NCI-H187 treated with DMSO at 0.1 percent for 48 hours (cell line): ENCODE results near the gene LONRF3.

Source experiments
- DNase-seq: peaks from one replicate; lab custom pipeline; 2025; lab: John Stamatoyannopoulos, UW

The LONRF3 gene

DNA sequence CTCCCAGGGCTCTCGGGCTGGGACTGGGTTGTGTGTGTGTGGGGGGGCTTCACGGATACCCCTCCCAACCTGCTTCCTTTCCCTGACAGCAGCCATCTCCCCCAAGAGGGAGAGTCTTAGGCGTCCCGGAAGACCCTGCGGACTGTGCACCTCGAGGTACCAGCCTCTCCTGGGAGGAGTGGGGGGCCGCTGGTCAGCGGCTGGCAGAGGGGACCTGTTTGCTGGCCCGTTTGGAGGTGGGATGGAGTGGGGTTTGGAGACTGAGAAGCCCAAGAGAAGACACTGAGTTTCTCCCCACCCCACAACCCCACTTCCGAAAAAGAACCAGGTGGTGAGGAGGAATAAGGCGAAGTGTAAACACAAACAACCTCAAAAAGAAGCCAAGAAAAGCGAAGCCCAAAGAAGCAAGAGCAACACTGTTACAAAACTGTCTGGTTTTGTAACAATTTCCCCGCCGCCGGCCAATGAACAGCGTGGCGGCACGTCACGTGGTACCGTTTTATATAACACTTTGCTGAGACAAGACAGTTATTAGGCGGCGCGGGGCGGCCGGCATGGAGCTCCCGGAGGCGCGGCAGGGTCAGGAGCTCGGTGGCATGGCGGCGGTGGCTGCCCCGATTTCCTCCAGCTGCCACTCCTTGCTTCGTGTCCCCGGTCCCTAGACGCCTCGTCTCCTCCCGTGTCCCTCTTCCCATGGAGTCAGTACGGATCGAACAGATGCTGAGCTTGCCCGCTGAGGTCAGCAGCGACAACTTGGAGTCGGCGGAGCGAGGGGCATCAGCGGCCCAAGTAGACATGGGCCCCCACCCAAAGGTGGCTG, at the start of gene LONRF3:
Gene LONRF3, plus strand, starts transcription at position 531 of the 820 bp plus-strand sequence. Its CDS starts 163 bp downstream, at position 694.
- no peak for DNase-seq

DNA sequence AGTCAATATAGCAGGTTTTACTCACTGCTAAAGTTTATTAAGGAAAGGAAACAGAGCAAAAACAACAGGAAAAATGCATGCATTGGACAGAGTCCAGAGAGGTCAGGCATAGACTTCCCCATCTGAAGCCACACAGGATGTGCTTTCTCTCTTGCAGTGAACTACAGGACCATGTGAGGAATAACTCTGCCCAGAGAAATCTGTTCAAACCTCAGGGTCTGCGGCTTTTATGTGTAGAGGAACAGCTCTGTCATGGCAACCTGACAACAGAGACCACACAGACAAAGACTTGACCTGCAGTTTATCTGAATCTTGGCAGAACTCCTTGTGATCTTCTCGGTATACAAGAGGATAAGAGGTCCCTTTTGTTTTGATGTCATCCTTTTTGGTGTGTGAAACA, 46.3 kb upstream of the LONRF3 start:
- DNase-seq: no peak

DNA sequence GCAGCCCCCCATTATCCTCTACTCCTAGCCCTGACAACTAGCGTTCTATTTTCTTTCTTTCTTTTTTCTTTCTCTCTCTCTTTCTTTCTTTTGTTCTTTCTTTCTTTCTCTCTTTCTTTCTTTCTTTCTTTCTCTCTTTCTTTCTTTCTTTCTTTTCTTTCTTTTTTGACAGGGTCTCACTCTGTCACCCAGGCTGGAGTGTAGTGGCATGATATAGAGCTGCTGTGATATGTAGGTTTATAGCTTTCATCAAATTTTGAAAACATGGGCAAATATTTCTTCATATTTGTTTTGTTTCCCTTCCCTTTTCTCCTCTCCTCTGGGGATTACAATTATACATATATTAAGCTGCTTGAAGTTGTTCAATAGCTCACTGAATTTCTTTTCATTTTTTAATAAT, 39.1 kb upstream of the LONRF3 start:
- no peak for DNase-seq

DNA sequence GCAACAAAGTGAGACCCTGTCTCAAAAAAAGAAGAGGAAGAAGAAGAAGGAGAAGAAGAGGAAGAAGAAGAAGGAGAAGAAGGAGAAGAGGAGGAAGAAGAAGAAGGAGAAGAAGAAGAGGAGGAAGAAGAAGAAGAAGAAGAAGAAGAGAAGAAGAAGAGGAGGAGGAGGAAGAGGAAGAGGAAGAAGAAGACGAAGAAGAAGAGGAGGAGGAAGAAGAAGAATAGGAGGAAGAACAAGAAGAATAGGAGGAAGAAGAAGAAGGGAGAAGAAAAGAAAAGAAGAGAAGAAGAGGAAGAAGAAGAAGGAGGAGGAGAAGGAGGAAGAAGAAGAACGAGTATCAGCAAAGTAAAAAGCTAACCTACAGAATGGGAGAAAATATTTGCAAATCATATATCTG, 33.3 kb upstream of the LONRF3 start:
- no peak for DNase-seq

DNA sequence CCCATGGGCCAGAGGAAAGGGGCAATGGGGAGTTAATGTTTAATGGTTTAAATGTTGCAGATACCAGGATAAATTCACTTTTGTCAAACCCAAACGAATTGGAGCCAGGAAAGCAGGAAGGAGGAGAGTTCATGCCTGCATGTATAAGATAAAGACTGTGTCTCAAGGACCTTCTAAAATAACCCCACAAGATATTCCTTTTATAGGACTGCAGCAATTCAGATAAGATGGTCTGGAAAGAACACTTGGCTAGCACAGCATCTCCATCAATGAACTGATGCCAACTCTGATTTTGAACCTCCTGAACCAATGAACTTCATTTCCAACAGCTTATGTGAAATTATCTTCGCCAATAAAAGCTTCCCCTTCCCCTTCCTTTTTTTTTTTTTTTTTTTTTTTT, 31.3 kb upstream of the LONRF3 start:
- no peak for DNase-seq

DNA sequence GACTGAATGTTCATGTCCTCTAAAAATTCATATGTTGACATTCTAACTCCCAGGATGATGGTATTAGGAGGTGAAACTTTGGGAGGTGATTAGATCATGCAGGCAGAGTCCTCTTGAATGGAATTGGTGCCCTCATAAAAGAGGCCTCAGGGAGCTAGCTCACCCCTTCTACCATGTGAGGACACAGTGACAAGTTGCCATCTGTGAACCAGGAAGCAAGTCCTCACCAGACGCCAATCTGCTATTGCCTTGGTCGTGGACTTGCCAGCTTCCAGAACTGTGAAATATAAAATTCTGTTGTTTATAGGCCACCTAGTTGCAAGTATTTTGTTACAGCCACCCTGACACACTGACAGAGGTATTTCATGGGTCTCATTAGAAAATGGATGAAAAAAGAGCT, 28.5 kb upstream of the LONRF3 start:
- DNase-seq: no peak

DNA sequence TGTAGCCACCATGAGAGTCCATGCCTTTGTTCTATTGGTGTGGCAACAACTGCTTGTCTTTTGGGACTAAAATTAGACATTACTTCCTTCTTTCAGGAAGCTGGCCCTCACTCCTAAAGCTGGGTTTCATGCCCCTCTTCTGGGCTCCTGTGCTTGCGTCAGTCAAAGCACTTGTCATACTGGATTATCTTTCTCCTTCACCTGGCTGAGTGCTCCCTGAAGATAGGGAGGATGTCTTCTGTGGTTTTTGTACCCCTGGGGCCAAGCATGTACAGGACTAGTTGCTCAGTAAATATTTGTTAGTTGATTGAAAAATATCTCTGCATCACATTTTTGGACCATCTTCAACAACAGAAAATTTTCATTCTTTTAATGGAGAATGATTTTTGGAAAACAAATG, 26.1 kb upstream of the LONRF3 start:
- DNase-seq: no peak

DNA sequence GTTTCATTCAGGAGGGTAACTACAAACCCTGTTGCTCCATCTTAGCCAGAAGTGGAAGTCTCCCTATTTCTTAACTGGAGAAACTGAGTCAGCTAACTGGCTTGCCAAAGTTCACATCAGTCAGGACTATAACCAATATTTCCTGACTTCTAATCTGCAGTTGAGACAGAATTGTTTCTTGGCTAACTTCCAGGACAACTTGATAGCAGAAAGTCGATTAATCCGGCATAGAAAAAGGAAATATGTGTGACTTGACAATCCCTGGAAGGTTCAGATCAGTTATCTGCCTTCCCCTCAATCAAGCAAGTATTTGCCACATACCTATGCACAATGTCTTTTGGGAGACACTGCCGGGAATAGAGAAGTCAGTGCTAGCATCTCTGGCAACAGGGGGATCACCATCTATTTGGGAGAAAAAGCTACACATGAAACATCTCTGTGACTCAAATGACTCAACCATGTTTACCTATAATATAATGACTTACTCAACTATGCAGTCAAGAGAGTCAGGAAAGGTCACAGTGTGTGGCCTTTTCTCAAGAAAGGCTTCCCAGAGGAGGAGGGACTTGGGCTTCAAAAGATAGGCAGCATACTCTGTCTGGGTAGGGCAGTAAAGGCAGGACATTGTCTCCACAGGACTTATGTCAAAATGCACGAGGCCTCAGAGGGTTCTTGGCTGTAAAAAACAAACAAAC, 12.4 kb upstream of the LONRF3 start:
- no peak for DNase-seq

DNA sequence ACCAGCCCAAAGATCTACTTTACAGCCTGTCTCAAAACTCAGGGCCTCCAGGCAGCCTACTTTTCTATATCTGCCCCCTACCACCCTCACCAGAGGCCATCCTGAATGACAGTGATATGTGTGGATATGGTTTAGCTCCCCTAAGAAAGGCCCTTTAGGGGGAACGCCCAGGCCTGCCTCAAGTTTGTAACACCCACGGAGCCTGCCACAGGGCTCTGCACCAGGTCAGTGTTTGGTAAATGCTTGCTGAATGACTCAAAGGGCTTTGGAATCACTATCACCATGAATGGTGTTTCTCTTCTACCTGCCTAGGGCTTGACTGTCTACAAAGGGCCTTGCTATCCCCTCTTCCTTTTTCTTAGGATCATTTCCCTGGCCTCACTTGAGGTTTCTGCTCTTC, 11.3 kb upstream of the LONRF3 start:
- no peak for DNase-seq

DNA sequence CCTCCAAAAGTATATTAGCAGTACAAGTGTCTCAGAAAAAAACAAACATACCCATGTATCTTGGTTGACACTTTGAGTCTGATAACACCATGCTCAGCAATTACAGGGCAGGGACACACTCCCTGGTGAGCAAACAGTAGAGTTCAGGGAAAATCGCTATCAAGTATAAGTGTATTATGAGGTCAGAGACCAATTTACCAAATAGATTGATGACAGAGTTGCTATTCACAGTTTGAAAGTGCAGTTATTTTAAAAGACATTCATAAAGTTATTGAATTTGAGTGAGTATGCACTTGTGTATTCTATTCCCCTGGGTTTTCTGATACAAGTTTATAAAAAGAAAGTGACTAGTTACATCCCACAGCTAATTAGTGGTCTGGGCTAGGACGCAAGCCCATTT, 10.2 kb upstream of the LONRF3 start:
- DNase-seq: no peak

DNA sequence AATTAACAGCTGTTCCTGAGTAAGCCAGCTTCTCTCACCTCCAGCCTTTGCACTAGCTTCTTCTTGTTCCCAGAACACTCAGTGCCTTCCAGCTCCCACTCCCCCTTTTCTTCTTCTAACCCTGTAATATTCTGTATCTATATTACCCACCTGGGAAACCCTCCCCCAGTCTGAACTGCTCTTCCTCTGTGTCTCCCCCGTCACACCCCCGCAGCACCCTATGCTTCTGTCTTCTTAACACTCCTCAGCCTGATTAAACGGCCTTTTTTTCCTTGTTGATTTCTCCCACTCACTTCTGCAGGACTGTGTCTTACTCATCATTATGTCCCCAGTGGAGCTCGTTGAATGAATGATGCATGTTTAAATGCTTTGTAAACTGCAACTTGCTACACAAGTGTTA, 9.0 kb upstream of the LONRF3 start:
- DNase-seq: no peak

DNA sequence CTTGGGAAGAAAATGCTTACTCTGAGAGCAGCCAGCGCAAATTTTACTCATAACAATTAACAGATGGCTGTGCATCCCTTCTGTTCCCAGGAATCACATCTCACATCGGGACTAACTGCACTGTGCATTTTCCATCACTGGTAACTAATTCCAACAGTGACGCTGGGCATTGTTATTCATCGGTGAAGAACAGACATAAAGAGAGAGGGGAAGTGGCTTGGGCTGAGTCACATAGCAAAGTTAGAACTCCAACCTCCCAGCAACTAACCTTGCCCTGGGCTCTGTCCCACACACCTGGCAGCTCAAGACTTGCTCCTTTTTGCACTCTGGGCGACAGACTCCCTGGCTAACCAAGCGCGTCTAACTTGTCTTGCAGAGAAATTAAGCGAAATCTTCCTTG, 6.4 kb upstream of the LONRF3 start:
- DNase-seq: no peak

DNA sequence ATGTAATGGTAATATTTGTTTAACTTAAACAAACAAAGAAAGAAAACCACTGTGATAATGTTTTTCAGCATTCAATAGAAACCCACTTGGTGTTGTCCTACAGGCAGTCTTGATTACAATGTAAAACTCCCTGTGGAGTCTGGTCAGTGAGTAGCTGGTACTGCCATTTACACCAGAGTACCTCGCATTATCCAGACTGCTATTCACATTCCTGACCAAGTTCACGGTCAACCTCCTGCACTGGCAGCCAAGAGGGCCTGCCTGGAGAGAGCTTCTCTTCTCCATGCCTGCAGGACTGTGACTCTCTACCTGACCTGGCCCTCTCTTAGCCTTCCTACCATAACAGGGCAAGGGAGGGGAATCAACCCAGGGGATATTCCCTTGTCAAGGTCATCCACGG, 2.9 kb upstream of the LONRF3 start:
- no peak for DNase-seq

DNA sequence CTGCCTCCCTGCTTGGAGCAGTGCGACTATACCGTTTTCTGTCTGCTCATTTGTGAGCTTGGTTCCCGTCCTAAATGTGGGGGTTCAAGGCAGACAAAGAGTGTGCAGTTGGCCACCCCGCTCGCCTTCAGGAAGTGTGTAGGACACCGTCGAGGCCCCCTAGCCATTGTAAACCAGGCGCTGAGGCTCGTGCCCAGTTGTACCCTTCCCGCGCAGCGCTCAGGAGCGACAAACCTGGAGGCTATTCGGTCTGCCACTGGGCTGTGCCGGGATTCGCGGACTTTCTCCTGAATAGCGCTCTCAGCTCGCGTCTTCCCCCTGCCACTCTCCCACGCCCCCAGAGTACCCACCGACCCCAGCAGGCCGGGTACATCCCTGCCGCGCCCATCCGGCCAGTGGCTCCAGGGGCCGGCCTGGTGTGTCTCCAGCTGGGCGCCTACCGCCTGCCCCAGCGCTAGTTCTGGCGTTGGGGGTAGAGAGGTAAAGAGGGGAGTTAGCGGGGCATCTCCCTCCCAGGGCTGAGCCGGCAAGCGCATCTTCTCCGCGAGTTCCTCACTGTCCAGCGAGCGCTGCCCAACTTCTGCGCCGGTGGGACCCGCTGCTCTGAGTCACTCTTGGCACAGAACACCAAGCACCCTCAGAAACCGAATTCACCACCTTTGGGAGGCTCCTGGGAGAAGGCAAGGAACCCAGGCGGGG, 880 bp upstream of the LONRF3 start:
- DNase-seq: no peak

DNA sequence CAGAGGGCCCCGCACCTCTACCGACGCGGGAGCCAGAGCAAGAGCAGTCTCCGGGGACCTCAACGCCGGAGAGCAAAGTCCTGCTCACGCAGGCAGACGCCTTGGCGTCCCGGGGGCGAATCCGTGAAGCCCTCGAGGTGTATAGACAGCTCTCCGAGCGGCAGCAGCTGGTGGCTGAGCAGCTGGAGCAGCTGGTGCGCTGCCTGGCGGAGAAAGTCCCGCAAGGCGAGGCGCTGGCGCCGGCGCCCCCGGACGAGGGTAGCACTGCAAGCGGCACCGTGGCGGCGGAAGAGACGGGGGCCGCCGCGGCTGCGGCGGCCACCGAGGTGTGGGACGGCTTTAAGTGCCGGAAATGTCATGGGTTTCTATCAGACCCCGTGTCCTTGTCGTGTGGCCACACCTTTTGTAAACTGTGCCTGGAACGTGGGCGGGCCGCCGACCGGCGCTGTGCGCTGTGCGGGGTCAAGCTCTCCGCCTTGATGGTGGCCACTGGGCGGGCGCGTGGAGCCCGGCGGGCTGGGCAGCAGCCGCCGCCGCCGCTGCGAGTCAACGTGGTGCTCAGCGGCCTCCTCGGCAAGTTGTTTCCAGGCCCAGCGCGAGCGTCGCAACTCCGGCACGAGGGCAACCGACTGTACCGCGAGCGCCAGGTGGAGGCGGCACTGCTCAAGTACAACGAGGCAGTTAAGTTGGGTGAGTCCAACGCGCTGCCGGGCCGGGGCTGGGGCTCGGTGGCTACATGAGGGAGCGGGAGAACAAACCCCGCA, 672 bp downstream of the LONRF3 start:
- DNase-seq: no peak

DNA sequence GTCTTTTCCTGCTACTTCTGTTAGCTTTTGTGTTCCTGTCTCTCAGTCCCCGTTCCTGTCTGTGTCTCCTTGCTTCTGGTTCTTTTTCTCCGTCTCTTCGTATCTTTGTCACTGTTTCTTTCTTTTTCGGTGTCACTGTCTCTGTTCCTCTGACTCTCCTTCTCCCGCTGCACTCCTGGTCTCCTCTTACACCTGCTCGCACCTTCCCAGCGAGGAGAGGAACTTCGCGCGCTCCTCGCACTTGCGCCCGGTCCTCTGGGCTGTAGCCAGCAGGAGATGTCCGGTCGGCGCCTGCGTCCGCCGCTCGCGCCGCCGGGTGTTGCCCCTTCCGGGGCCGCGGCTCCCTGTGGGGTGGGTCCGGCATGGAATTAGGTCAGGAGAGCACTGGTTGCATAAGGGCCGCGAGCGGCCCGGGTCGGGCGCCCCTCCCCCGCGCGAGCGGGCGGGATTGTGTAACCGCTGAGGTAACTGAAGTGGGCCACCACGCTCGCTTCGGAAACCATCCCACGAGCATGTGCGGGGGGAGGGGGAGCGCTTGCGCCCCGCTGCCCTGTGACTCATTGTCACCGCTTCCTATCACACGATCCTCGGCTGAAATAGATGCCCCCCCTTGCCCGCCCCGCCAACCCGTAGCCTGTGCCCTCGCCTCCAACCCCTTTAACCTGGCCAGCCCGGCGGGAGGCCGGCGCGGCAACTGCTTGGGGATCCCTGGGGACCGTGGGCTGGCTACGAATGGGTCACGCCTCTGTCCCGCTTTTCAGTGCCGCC, 1.6 kb downstream of the LONRF3 start:
- DNase-seq: no peak

DNA sequence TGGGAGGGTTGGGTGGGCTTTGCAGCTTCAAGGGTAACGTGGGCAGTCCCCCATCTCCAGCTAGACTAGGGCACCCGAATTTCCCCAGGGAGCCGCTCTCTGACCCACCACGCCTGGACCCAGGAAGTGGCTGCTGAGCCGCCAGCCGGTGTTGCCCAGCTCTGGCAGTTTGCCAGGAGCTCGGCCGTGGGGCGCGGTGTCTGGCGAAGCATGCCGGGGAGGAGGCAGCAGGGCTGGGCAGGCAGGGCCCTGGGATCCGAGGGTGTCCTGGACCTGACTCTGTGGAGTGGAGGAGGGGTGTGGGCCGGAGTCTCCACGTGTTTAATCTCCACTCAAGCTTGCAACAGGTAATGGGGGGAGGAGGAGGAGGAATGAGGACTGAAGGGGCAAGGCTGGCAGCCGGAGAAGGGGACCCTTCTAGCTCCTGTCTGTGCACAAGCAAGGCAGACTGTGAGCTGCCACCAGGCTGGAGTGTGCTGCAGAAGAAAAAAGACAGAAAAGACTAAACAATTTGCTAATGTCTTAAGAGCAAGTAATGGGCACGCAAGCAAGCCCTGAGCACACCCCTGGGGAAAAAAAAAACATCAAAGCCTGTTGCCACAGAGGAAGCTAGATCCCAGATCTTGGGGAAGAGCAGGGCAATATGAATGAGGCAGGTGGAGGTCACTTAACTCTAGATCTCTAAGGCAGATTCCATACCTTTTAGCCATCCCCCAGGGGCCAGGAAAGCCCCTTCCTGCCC, 2.4 kb downstream of the LONRF3 start:
- no peak for DNase-seq

DNA sequence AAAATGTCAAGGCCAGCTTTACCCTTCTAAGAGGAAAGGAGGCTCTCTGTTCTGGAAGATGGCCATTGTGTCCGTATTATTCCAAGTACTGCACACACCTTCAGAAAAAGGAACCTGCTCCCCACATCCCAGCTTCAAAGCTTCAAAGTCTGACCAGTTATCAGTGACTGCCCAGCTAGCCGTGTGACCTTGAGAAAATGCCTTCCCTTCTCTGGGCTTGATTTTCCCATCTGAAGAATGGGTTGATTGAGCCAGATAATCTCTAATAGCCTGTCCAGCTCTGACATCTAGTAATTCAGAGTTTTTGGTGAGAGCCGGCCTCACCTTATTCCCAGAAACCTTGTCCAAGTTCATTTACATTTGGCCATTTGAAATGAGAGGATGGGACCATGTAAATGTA, 3.0 kb downstream of the LONRF3 start:
- DNase-seq: no peak

DNA sequence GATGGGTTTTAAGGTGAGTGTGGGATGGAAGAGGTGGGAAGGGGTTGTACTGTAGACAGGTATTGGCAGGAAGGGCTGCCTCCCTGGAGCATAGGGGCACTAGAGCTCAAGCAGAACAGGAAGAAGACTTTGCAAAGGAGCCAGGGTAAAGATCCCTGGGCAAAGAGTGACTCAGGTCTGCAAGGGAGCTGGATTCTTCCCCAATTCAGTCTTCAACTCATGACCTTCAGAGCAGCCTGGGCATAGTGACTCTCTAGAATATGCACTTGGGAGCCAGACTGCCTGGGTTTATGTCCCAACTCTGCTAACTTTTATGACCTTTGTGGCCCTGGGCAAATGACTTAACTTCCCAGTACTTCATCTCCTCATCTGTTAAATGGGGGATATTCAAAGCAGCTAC, 4.0 kb downstream of the LONRF3 start:
- DNase-seq: no peak

DNA sequence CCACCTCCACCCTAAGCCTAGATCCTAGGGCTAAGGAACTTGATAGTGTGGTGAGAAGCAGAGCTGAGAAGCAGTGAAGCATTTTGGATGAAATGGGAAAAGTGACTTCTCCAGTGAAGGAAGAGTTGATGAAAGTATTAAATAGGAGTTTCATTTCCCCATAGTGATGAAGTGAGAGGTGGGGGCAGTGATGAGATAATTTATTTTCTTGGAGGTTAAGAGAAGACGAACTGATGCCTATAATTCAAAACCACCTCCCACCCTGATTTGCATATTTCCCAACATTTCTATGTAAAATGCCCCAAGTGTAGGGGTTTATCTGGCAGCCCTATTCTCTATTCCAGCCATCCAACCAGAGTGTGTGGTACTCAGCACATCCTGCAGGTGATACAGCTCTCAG, 6.3 kb downstream of the LONRF3 start:
- DNase-seq: no peak

DNA sequence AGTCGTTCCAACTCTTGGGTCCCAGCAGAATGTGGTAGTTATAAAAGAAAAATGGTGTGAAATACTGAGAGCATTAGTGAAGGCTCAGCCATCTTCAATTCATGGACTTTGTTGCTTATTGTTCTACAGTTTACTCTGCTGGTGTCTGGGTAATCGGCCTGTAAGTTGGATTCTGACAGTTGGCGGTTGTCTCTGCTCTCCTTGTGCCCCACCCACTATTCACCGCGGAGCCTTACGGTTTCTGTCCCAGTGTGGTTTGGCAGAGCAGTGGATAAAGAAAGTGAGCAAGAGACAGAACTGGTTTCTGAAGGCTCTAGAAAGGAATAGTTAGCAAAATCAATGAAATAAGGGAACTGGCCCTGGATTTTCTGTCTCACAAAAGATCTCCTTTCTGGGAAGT, 9.1 kb downstream of the LONRF3 start:
- no peak for DNase-seq
